Activated T-cell treated with anti-CD3 and anti-CD28 coated beads, Interleukin-2, amount 50 U/mL, for 1 hour (primary cell): ENCODE measurements around the gene SEC11A.

Source experiments
- DNase-seq: peaks from one replicate; pipeline ENCODE4 v3.0.0-alpha.2; 2020

The SEC11A gene

GRCh38 chr15:84634228-84634837, 81.6 kb downstream of the SEC11A start:
- no peak for DNase-seq

- DNase-seq: peak; percentile 77
Observed at GRCh38 chr15:84633311-84634227, 82.4 kb downstream of the SEC11A start.

GRCh38 chr15:84631706-84632272, 84.2 kb downstream of the SEC11A start:
- no peak for DNase-seq

- DNase-seq: no peak
Observed at GRCh38 chr15:84629033-84629432, 86.9 kb downstream of the SEC11A start.

GRCh38 chr15:84625123-84625522, 90.8 kb downstream of the SEC11A start:
- no peak for DNase-seq

GRCh38 chr15:84624359-84624758, 91.6 kb downstream of the SEC11A start:
- DNase-seq: no peak

- DNase-seq: no peak
Observed at GRCh38 chr15:84621358-84621979, 94.5 kb downstream of the SEC11A start.

GRCh38 chr15:84620626-84621025, 95.3 kb downstream of the SEC11A start:
- no peak for DNase-seq
